Measurements from ENCODE around the gene DISP3. TPM values are rescaled to one million over a fixed set of nuclear protein-coding genes. Genes with fewer than 3 reads are reported as not detected.

The DISP3 gene
- total RNA-seq, 1 donor from 2014 or later: under 0.01 TPM

GRCh38 chr1:11541956-11542355 is 63.0 kb downstream of the DISP3 start:
- no peak for DNase-seq (ENCODE audit: low read depth in 2 of 2)

DNA sequence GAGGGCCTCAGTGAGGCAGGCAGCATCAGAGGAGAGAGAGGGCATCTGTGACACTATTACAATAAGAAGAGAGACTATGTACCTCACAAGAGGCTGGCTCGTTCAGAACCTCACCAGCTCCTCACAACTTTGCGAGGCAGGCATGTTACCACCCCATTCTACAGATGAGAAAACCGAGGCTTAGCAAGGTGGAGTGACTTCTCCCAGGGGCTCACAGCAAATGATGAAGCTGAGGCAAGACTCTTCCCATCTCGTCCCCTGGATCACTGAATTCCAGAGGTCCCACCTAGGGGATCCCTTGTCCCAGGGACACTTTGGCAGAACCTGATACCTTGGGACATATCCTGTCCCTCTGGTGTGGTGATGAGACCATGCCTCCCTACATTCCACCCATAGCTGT is 64.4 kb downstream of the DISP3 start:
- DNase-seq (ENCODE audit: low read depth in 2 of 2): no peak

DNA sequence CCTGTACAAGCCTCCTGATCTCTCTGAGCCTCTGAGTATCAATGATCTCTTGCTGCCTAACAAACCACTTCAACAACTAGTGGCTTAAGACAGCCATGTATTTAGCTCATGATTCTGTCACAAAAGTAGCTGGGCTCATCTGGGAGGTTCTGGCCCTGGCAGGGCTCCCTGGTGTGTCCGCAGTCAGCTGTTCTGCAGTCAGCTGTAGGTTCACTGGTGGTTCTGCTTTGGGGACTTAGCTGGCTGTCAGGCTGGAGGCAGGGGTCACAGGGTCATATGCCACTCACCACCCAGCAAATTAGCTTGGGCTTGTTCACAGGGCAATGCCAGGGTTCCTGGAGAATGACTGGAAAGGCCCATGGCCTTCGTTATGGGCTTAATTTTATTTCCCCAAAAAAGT is 64.8 kb downstream of the DISP3 start:
- DNase-seq (ENCODE audit: low read depth in 2 of 2): no peak

- no peak for DNase-seq (ENCODE audit: low read depth in 2 of 2)
These were observed 67.5 kb downstream of the DISP3 start for GRCh38 chr1:11546456-11546855.

GRCh38 chr1:11550664-11551283 is 71.8 kb downstream of the DISP3 start:
- peak; percentile 73 to 84 for DNase-seq (ENCODE audit: low read depth in 2 of 2)

- DNase-seq (ENCODE audit: low read depth in 2 of 2): no peak
These were observed 79.3 kb downstream of the DISP3 start for GRCh38 chr1:11558276-11558675.

GRCh38 chr1:11558871-11559590 is 80.1 kb downstream of the DISP3 start:
- no peak for DNase-seq (ENCODE audit: low read depth in 2 of 2)

- DNase-seq (ENCODE audit: low read depth in 2 of 2): no peak
These were observed 80.6 kb downstream of the DISP3 start for GRCh38 chr1:11559591-11559970.

DNA sequence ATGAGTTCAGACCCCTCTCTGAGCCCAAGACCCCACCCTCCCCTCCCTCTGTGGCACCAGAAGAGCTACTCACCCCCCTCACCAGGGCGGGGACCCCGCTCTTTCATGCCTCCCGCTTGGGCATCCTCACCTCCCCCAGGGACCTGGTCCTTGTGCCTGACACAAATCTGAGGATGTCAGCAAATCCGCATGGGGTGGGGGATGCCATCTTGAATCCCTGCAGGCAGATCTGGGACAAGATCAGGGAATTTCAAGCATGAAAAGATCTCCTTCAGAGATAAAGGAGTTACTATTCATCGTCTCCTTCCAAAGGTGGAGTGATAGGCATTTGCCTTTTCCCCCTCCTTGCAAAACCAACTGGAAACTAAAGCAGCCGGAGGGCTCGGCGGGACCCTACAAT is 81.1 kb downstream of the DISP3 start:
- DNase-seq (ENCODE audit: low read depth in 2 of 2): no peak

GRCh38 chr1:11561740-11562139 is 82.8 kb downstream of the DISP3 start:
- no peak for DNase-seq (ENCODE audit: low read depth in 2 of 2)

DNA sequence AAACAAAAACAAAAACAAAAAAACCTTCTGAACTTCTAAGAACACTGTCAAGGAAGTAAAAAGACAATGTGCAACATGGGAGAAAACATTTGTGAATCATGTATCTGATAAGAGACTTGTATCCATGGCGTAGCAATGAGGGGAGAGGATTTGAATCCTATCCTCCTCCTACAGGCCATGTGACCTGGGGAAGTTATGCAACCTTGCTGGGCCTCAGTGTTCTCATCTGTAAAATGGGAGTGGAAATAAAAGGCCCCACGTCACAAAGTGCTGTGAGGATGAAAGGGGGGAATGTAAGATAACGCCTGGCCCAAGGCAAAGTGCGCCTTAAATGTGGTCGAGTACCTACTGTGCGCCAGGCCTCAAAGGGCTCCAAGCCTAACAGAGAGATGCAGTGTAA is 83.7 kb downstream of the DISP3 start:
- DNase-seq (ENCODE audit: low read depth in 2 of 2): no peak

- no peak for DNase-seq (ENCODE audit: low read depth in 2 of 2)
These were observed 84.7 kb downstream of the DISP3 start for GRCh38 chr1:11563560-11564069.

DNA sequence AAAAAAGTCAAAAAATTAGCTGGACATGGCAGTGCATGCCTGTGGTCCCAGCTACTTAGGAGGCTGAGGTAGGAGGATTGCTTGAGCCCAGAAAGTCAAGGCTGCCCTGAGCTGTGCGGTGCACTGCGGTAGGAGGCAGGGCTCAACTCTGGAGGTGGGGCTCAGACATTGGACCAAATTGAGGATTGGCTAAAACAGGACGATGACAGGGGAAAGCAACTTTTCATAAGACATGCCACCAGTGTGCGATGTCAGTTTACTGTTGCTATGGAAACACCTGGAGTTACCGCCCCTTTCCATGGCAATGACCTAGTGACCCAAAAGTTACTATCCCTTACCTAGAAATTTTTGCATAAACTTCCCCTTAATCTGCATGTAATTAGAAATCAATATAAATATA is 85.3 kb downstream of the DISP3 start:
- DNase-seq (ENCODE audit: low read depth in 2 of 2): no peak

DNA sequence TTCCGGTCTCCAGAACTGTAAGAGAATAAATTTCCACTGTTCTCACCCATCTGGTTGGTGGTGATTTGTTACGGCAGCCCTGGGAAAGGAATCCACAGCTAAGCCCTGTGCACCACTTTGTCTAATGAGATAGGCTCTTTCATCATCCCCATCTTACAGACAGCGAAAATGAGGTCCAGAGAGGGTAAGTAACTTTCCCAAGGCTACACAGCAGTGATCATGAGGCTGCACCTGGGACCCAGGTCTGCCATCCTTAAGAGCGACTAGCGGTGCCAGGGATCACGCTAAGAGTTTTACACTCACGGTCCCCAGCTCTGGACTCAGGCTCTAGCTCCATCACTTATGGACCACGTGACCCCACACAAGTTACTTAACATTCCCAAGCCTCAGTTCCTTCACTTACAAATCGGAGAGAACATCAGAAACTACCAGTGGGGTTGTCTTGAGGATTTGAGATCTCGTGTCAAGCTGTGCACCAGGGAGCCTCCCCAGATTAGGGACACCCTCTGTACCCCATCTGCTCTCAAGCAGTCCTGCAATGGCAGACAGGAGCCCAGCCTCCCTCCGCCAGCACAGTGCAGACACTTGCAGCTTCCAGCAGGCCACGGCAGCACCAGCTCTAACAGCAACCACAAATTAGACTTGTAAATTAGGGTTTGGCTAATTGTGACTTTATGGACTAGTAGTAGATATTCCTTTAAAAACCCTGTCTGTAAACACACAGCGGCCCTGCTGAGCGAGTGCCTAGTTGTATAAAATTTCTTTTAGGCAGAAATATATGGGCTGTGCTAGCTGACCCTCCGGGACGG is 87.3 kb downstream of the DISP3 start:
- DNase-seq (ENCODE audit: low read depth in 2 of 2): no peak

DNA sequence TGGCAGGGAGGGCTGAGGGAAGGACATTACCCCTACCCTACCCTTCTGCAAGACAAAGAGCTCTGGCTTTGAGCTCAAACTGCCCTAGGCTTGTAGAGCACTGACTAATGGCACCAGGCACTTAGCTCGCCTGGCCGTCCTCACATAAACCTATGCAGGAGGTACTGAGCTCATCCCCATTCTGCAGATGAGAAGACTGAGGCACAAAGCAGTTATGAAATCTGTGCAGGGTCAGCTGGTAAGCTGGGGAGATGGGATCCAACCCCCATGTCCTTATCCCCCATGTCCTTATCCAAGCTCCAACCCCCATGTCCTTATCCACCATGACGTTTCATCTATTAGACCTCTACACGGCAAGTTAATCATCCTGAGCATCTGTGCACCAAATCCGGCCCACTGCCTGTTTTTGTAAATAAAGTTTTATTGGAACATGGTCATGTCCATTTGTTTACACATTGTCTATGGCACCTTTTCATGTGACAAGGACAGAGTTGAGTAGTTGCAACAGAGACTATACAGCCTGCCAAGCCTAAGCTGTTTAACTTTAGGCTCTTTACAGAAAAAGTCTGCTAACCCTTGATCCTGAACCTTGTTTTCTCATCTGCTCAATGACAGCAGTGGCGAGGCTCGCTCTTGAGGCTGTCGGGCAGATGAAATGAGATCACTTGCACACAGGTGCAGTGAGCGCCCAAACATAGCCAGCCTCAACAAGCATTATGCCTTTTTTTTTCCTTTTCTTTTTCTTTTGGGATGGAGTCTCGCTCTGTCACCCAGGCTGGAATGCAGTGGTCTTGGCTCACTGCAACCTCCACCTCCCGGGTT is 88.5 kb downstream of the DISP3 start:
- no peak for DNase-seq (ENCODE audit: low read depth in 2 of 2)

- no peak for DNase-seq (ENCODE audit: low read depth in 2 of 2)
These were observed 89.7 kb downstream of the DISP3 start for GRCh38 chr1:11568687-11569086.

GRCh38 chr1:11569551-11569950 is 90.6 kb downstream of the DISP3 start:
- no peak for DNase-seq (ENCODE audit: low read depth in 2 of 2)

DNA sequence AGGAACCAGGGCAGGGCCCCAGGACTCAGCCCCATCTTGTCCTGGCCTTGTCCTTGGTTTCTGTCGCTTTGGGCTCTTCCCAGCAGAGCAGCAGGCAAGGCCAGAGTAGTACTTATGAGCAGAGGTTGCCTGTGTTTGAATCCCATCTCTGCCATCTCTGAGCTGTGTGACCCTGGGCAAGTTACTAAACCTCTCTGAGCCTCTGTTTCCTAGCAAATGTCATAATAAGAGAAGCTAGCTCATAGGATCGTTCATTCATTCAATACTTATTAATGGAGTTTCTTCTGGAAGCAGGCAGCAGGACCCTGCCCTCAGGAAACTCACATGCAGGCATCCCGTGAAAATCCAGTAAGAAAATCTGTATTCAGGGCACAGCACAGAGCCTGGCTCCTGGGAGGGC is 91.0 kb downstream of the DISP3 start:
- no peak for DNase-seq (ENCODE audit: low read depth in 2 of 2)

GRCh38 chr1:11570821-11571380 is 91.9 kb downstream of the DISP3 start:
- no peak for DNase-seq (ENCODE audit: low read depth in 2 of 2)

GRCh38 chr1:11571906-11572616 is 93.1 kb downstream of the DISP3 start:
- no peak for DNase-seq (ENCODE audit: low read depth in 2 of 2)
